MG63 (cell line): ENCODE results near the gene TRPM2. TPM values are rescaled to one million over a fixed set of nuclear protein-coding genes. Genes with fewer than 3 reads are reported as not detected.
A peak's percentile ranks its signal among the peaks of the same experiment; 100 is the strongest.
"Not testable (repeated sequence)": the region's sequence is repeated elsewhere in the genome, so short reads cannot be mapped to it uniquely, and the experiment has no call there.

Experiments used
- DNase-seq: peaks from one replicate; pipeline ENCODE4 v3.0.0-alpha.2; 2020
- H3K27me3 ChIP-seq: fragments of 250-450 bp; sonication (Bioruptor Pico); 2 replicates; pipeline ENCODE4 v1.5.1; 2020; ENCODE audit warnings: mild to moderate bottlenecking, moderate library complexity
- H3K36me3 ChIP-seq: fragments of 250-450 bp; sonication (Bioruptor Pico); 2 replicates; pipeline ENCODE4 v1.5.1; 2020; ENCODE audit warnings: mild to moderate bottlenecking, moderate library complexity
- H3K4me3 ChIP-seq: fragments of 250-450 bp; sonication (Bioruptor Pico); 2 replicates; pipeline ENCODE4 v1.5.1; 2020; ENCODE audit warnings: mild to moderate bottlenecking, moderate library complexity
- H3K9me3 ChIP-seq: fragments of 250-450 bp; sonication (Bioruptor Pico); 2 replicates; pipeline ENCODE4 v1.5.1; 2020; ENCODE audit warnings: mild to moderate bottlenecking, moderate library complexity
- total RNA-seq: library from RNA; depleted of rRNA; stranded (reverse); fragments of >200 nt; shearing (Covaris generic); gene quantifications from 2 replicates; pipeline ENCODE4 v1.2.3, GENCODE V29; 2014; ENCODE audit warnings: low replicate concordance

Gene TRPM2
- total RNA-seq, 1 experiment from 2014 or later: 0.13 TPM

DNA sequence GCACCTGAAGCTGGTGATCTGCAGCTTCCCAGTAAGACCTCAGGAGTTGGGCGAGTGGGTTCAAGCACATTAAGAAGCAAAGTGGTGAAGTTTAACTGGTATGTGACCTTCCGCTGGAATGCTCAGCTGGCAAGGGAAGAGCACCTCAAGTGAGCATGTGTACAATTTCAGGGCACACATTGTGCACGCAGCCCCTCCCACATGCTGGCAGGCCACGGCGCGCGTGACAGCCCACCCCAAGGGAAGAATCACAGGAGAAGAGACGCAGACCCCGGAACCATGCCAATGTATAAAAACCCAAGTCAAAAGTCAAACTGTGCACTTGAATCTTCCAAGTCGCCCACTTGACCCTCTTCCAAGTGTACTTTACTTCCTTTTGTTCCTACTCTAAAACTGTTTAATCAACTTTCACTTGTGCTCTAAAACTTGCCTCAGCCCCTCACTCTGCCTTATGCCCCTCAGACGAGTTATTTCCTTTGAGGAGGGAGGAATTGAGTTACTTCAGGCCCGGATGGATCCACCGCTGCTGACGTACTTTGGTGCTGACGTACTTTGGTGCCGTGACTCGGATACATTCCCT lies 121.9 kb downstream of the TRPM2 start:
- Histone ChIP-seq H3K9me3 (no peaks in the 10 kb centered on the region), H3K36me3 (no peaks in the 10 kb centered on the region), H3K27me3 (peaks cover 11% of the 10 kb centered on the region), H3K4me3 (no peak overlapping the region)
- DNase-seq: no peak

GRCh38 chr21:44477131-44477530 lies 123.7 kb downstream of the TRPM2 start:
- no peak for DNase-seq
- H3K27me3 ChIP-seq: peaks cover 4% of the 10 kb centered on the region
- H3K4me3 ChIP-seq: no peak overlapping the region

DNA sequence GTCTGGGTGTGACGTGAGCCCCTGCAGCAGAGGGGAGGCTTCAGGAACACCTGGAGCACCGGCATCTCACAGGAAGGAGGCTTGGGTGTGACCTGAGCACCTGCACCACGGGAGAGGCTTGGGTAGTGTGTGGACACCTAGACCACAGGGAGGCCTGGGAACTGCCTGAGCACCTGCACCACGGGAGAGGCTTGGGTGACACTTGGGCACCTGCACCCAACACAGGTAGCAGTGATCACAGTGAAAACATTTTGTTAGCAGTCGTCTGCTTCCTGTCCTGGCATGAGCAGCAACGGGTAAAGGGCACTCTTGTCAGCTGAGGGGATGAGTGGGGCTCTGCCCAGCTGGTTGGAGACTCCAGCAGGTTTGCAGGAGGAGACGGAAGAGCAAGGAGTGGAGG lies 124.3 kb downstream of the TRPM2 start:
- H3K4me3 ChIP-seq: no peak overlapping the region
- H3K9me3 ChIP-seq: no peaks in the 10 kb centered on the region
- peaks cover 4% of the 10 kb centered on the region for H3K27me3 ChIP-seq
- DNase-seq: no peak
- no peaks in the 10 kb centered on the region for H3K36me3 ChIP-seq

More at GRCh38 chr21:44477131-44477530, 123.7 kb downstream of the TRPM2 start:
- Histone ChIP-seq H3K36me3 (no peaks in the 10 kb centered on the region), H3K9me3 (no peaks in the 10 kb centered on the region)

- no peak for DNase-seq
- no peaks in the 10 kb centered on the region for H3K36me3 ChIP-seq
- H3K9me3 ChIP-seq: no peaks in the 10 kb centered on the region
- no peak overlapping the region for H3K4me3 ChIP-seq
- H3K27me3 ChIP-seq: peaks cover 4% of the 10 kb centered on the region
These were observed 124.8 kb downstream of the TRPM2 start for GRCh38 chr21:44478124-44478800.

GRCh38 chr21:44478801-44479167 lies 125.4 kb downstream of the TRPM2 start:
- peaks cover under 1% of the 10 kb centered on the region for H3K27me3 ChIP-seq
- H3K36me3 ChIP-seq: no peaks in the 10 kb centered on the region
- no peak for DNase-seq
- H3K4me3 ChIP-seq: no peak overlapping the region
- no peaks in the 10 kb centered on the region for H3K9me3 ChIP-seq

DNA sequence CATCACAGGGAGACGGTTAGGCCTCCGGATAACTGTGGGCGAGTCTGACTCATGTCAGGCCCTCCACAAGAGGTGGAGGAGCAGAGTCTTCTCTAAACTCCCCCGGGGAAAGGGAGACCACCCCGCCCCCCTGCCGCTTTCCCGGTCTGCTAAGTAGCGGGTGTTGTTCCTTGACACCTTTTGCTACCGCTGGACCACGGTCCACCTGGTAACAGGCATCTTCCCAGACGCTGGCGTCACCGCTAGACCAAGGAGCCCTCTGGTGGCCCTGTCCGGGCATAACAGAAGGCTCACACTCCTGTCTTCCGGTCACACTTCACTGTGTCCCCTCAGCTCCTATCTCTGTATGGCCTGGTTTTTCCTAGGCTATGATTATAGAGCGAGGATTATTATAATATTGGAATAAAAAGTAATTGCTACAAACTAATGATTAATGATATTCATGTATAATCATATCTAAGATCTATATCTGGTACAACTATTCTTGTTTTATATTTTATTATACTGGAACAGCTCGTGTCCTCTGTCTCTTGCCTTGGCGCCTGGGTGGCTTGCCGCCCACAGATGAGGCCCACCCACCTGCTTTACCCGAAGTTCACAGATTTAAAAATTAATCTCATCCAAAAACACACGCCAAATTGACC lies 126.3 kb downstream of the TRPM2 start:
- H3K36me3 ChIP-seq, H3K27me3 ChIP-seq, H3K9me3 ChIP-seq, H3K4me3 ChIP-seq: not testable (repeated sequence)
- peak; percentile 34 for DNase-seq

GRCh38 chr21:44480200-44481053 lies 127.0 kb downstream of the TRPM2 start:
- Histone ChIP-seq H3K9me3 (no peaks in the 10 kb centered on the region), H3K36me3 (no peaks in the 10 kb centered on the region), H3K27me3 (no peaks in the 10 kb centered on the region), H3K4me3 (no peak overlapping the region)
- no peak for DNase-seq

GRCh38 chr21:44482581-44483287 lies 129.3 kb downstream of the TRPM2 start:
- no peaks in the 10 kb centered on the region for H3K9me3 ChIP-seq
- H3K36me3 ChIP-seq: no peaks in the 10 kb centered on the region
- H3K27me3 ChIP-seq: no peaks in the 10 kb centered on the region
- H3K4me3 ChIP-seq: no peak overlapping the region
- no peak for DNase-seq

- no peaks in the 10 kb centered on the region for H3K27me3 ChIP-seq
- no peak overlapping the region for H3K4me3 ChIP-seq
- no peaks in the 10 kb centered on the region for H3K36me3 ChIP-seq
- no peaks in the 10 kb centered on the region for H3K9me3 ChIP-seq
- DNase-seq: peak; percentile 53
These were observed 130.1 kb downstream of the TRPM2 start for GRCh38 chr21:44483288-44484237.

DNA sequence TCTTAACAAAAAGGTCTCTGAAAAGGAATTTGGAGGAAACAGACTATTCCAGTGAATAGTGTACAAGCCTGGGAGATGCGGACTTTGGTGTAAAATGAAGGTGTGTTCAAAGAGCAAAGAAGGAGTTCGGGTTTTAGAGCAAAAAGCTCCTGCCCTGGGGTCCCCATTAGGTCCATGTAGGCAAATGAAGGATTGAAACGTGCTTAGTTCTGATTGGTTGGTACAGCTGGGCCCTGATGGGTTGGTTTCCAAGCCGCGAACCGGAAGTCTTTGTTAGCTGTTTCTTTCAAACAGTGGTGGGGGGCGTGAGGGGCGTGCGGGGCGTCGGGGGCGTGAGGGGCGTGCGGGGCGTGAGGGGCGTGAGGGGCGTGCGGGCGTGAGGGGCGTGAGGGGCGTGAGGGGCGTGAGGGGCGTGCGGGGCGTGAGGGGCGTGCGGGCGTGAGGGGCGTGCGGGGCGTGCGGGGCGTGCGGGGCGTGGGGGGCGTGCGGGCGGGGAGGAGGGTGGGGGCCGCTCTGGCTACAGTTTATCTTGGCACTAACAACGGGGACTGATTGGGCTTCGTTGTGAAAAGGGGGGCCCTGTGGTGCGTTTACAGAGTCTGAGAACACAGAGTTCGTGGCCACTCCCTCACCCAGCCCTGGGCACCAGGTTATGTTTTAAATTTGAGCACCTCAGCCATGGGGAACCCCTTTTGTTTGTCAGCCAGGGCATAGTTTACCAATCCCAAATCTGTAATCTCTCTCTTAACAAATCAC lies 131.3 kb downstream of the TRPM2 start:
- DNase-seq: no peak
- Histone ChIP-seq H3K4me3 (peak overlapping the region; percentile 43; the same call in 1 of the 2 replicates), H3K36me3 (no peaks in the 10 kb centered on the region), H3K27me3 (no peaks in the 10 kb centered on the region), H3K9me3 (no peaks in the 10 kb centered on the region)

- DNase-seq: peak; percentile 52
- Histone ChIP-seq H3K27me3 (no peaks in the 10 kb centered on the region), H3K9me3 (no peaks in the 10 kb centered on the region), H3K4me3 (peak overlapping the region; percentile 43), H3K36me3 (no peaks in the 10 kb centered on the region)
These were observed 131.9 kb downstream of the TRPM2 start for GRCh38 chr21:44485254-44485793.

GRCh38 chr21:44485796-44486195 lies 132.4 kb downstream of the TRPM2 start:
- peak overlapping the region; percentile 43 for H3K4me3 ChIP-seq
- H3K9me3 ChIP-seq: no peaks in the 10 kb centered on the region
- DNase-seq: no peak
- H3K27me3 ChIP-seq: no peaks in the 10 kb centered on the region
- H3K36me3 ChIP-seq: no peaks in the 10 kb centered on the region

DNA sequence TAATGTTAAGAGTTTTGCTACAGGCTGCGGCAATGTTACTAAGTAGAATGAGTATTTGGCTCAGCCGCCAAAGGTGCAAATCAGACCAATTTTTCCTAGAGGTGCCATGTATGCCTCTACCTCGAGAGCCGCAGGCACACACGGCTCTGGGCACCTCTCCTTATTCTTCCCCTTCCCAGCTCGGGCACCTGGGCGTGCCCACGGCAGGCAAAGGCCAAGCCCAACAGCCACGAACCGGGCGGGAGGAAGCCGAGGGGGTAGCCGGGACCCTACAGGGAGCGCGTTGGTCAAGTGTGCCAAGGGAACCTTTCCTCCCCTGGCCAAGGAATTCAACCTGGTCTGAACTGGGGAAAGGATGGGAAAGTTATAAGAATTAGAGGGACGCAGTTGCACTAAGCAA lies 132.9 kb downstream of the TRPM2 start:
- H3K9me3 ChIP-seq: no peaks in the 10 kb centered on the region
- DNase-seq: no peak
- no peaks in the 10 kb centered on the region for H3K36me3 ChIP-seq
- no peak overlapping the region; the same call in 1 of the 2 replicates for H3K4me3 ChIP-seq
- no peaks in the 10 kb centered on the region for H3K27me3 ChIP-seq

GRCh38 chr21:44487831-44488230 lies 134.4 kb downstream of the TRPM2 start:
- no peak for DNase-seq
- Histone ChIP-seq H3K4me3 (no peak overlapping the region), H3K36me3 (no peaks in the 10 kb centered on the region), H3K27me3 (no peaks in the 10 kb centered on the region), H3K9me3 (peaks cover 9% of the 10 kb centered on the region)

GRCh38 chr21:44489962-44490361 lies 136.5 kb downstream of the TRPM2 start:
- Histone ChIP-seq H3K27me3 (no peaks in the 10 kb centered on the region), H3K9me3 (peaks cover 16% of the 10 kb centered on the region), H3K36me3 (no peaks in the 10 kb centered on the region), H3K4me3 (no peak overlapping the region)
- no peak for DNase-seq
